HG03439 (cell line): ENCODE data around the gene AKTIP.
A peak's percentile ranks its signal among the peaks of the same experiment; 100 is the strongest.
"Not testable (repeated sequence)": the region's sequence is repeated elsewhere in the genome, so short reads cannot be mapped to it uniquely, and the experiment has no call there.

Experiments used
- ATAC-seq: cut with Tn5 transposase; IDR thresholded peaks from one replicate; pipeline ENCODE4 v1.9.1; 2021; ENCODE audit warnings: mild to moderate bottlenecking, moderate library complexity; ENCODE audit not compliant: unreplicated experiment

Gene AKTIP

GRCh38 chr16:53502331-53503269 is at the start of gene AKTIP:
AKTIP (minus strand) TSS chr16:53503209; CDS start chr16:53500259, 2,950 bp downstream.
- peak; percentile 30 for ATAC-seq

- peak; percentile 63 for ATAC-seq
Observed at GRCh38 chr16:53549970-53550690, 47.1 kb upstream of the AKTIP start.

GRCh38 chr16:53546988-53547391 is 44.0 kb upstream of the AKTIP start:
- no peak for ATAC-seq

GRCh38 chr16:53545433-53545832 is 42.4 kb upstream of the AKTIP start:
- no peak for ATAC-seq

- no peak for ATAC-seq
Observed at GRCh38 chr16:53542283-53542682, 39.3 kb upstream of the AKTIP start.

GRCh38 chr16:53541326-53541725 is 38.3 kb upstream of the AKTIP start:
- no peak for ATAC-seq

- not testable (repeated sequence) for ATAC-seq
Observed at GRCh38 chr16:53539759-53540718, 37.0 kb upstream of the AKTIP start.

- not testable (repeated sequence) for ATAC-seq
Observed at GRCh38 chr16:53539346-53539745, 36.3 kb upstream of the AKTIP start.

- ATAC-seq = no peak
Observed at GRCh38 chr16:53537626-53538025, 34.6 kb upstream of the AKTIP start.

GRCh38 chr16:53534206-53534605 is 31.2 kb upstream of the AKTIP start:
- ATAC-seq = no peak

- ATAC-seq = no peak
Observed at GRCh38 chr16:53530741-53531140, 27.7 kb upstream of the AKTIP start.

GRCh38 chr16:53530046-53530445 is 27.0 kb upstream of the AKTIP start:
- no peak for ATAC-seq

- no peak for ATAC-seq
Observed at GRCh38 chr16:53529513-53529912, 26.5 kb upstream of the AKTIP start.

- no peak for ATAC-seq
Observed at GRCh38 chr16:53528797-53529196, 25.8 kb upstream of the AKTIP start.

- ATAC-seq = no peak
Observed at GRCh38 chr16:53523971-53524548, 21.1 kb upstream of the AKTIP start.

GRCh38 chr16:53523126-53523804 is 20.3 kb upstream of the AKTIP start:
- no peak for ATAC-seq

- ATAC-seq = no peak
Observed at GRCh38 chr16:53519417-53520091, 16.5 kb upstream of the AKTIP start.

GRCh38 chr16:53518550-53519416 is 15.8 kb upstream of the AKTIP start:
- ATAC-seq = peak; percentile 83
